ENCODE data around the gene FKBP5.

- TF ChIP-seq, protein P1, sequence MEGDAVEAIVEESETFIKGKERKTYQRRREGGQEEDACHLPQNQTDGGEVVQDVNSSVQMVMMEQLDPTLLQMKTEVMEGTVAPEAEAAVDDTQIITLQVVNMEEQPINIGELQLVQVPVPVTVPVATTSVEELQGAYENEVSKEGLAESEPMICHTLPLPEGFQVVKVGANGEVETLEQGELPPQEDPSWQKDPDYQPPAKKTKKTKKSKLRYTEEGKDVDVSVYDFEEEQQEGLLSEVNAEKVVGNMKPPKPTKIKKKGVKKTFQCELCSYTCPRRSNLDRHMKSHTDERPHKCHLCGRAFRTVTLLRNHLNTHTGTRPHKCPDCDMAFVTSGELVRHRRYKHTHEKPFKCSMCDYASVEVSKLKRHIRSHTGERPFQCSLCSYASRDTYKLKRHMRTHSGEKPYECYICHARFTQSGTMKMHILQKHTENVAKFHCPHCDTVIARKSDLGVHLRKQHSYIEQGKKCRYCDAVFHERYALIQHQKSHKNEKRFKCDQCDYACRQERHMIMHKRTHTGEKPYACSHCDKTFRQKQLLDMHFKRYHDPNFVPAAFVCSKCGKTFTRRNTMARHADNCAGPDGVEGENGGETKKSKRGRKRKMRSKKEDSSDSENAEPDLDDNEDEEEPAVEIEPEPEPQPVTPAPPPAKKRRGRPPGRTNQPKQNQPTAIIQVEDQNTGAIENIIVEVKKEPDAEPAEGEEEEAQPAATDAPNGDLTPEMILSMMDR (IDR thresholded peaks at IDR 0.05; ENCODE audit: poor library complexity, severe bottlenecking) = no peak
- TF ChIP-seq POLR2AphosphoS5 (IDR thresholded peaks at IDR 0.05) = no peak
Observed at GRCh38 chr6:35640017-35640664, 48.6 kb downstream of the FKBP5 start.

Data from neural cell (in vitro differentiated cells).